Lower leg skin (tissue), 4 donors: ENCODE measurements around the gene HTR3A. TPM values are rescaled to one million over a fixed set of nuclear protein-coding genes. Genes with fewer than 3 reads are reported as not detected.

ENCODE experiments used
- DNase-seq, 2 donors: peaks; one replicate each; pipeline ENCODE4 v3.0.0-alpha.2; 2019; ENCODE audit warnings: low spot score in 2 of 2
- H3K4me3 ChIP-seq: fragments of 200-600 bp; sonication (generic); 2 replicates; pipeline ENCODE4 v1.5.1; 2017; ENCODE audit warnings: mild to moderate bottlenecking, low read depth; ENCODE audit not compliant: poor library complexity, severe bottlenecking
- POLR2A ChIP-seq, 2 donors: fragments of 450-650 bp; IDR thresholded peaks; one replicate each; pipeline ENCODE4 v1.6.1; 2016 to 2017; ENCODE audit warnings: antibody characterized with exemption in 2 of 2, mild to moderate bottlenecking in 1 of 2, moderate library complexity in 1 of 2
- WGBS, 2 donors: methylation state at CpG; one replicate each; pipeline ENCODE4 v1.1.5; 2018; 5-methylcytosine and 5-hydroxymethylcytosine counted together
- intact Hi-C: fragments of 100-400 bp; cut with DNase I; formaldehyde crosslinking; loops from one replicate; pipeline ENCODE4 v1.15.0; 2023; ENCODE audit warnings: low total_unique reads
- total RNA-seq, 4 donors: library from RNA; depleted of rRNA; stranded (reverse); fragments of >200 nt; gene quantifications; one replicate each; pipeline ENCODE4 v1.1.0, GENCODE V29; 2016
- TF ChIP-seq, protein P1 (sequence below), 3 donors: fragments of 450-650 bp; IDR thresholded peaks; one replicate each; pipeline ENCODE4 v1.5.1; 2016; ENCODE audit warnings: antibody characterized with exemption in 3 of 3, mild to moderate bottlenecking in 3 of 3, moderate library complexity in 2 of 3

Gene HTR3A
- total RNA-seq, 4 donors from 2014 or later: 0.15 to 0.55 (median 0.42) TPM; not detected in 1

DNA sequence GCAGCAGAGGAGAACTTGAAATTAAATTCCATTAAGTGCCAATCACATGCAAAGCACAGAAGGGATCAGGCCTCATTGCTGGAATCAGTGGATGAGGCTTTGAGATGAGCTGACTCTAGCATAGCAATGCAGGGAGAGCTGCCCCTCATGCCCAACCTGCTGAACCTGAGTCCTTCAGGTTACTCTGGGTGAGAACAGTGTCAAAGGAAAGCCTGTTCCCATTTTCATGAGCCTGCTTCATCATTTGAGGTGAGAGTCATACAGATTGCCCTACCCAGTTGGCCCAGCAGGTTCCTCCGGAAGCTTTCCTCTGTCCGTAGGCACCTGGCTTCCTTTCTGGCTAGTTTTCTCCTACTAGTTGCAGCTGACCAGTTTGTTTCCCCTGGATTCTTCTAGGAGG is 58.7 kb downstream of the HTR3A start:
- DNase-seq: no peak
- intact Hi-C loops: no loop called here
- 85 to 90% methylated on average over 2 of the region's 2 CpGs for whole genome bisulfite sequencing, 2 donors
- H3K4me3 ChIP-seq: no peak overlapping the region
- TF ChIP-seq POLR2A (IDR thresholded peaks at IDR 0.05): no peak
- TF ChIP-seq, protein P1, sequence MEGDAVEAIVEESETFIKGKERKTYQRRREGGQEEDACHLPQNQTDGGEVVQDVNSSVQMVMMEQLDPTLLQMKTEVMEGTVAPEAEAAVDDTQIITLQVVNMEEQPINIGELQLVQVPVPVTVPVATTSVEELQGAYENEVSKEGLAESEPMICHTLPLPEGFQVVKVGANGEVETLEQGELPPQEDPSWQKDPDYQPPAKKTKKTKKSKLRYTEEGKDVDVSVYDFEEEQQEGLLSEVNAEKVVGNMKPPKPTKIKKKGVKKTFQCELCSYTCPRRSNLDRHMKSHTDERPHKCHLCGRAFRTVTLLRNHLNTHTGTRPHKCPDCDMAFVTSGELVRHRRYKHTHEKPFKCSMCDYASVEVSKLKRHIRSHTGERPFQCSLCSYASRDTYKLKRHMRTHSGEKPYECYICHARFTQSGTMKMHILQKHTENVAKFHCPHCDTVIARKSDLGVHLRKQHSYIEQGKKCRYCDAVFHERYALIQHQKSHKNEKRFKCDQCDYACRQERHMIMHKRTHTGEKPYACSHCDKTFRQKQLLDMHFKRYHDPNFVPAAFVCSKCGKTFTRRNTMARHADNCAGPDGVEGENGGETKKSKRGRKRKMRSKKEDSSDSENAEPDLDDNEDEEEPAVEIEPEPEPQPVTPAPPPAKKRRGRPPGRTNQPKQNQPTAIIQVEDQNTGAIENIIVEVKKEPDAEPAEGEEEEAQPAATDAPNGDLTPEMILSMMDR (IDR thresholded peaks at IDR 0.05): no peak

DNA sequence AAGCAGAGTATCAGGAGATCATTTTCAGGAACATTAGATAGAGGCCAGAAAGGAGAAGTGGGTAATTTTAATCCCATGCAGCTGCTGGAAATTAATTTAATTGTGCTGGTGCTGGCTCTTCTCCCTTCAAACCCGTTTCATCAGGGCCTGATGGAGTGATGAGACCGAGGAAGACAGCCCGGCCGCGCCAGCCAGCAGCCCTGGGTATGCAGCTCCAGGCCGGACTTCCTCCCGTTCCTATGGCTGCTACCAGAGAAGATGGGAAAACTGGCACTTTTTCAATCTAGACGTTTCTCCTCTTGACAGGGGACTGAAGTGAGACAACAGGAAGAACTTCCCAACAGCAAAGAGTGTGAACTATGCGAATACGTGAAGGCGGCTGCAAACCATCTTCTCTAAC is 60.0 kb downstream of the HTR3A start:
- intact Hi-C loops: no loop called here
- no peak for DNase-seq
- H3K4me3 ChIP-seq: no peak overlapping the region
- 88 to 89% methylated on average over 11 of the region's 11 CpGs for WGBS, 2 donors
- no peak for TF ChIP-seq POLR2A (IDR thresholded peaks at IDR 0.05)
- TF ChIP-seq, protein P1 (IDR thresholded peaks at IDR 0.05): no peak

DNA sequence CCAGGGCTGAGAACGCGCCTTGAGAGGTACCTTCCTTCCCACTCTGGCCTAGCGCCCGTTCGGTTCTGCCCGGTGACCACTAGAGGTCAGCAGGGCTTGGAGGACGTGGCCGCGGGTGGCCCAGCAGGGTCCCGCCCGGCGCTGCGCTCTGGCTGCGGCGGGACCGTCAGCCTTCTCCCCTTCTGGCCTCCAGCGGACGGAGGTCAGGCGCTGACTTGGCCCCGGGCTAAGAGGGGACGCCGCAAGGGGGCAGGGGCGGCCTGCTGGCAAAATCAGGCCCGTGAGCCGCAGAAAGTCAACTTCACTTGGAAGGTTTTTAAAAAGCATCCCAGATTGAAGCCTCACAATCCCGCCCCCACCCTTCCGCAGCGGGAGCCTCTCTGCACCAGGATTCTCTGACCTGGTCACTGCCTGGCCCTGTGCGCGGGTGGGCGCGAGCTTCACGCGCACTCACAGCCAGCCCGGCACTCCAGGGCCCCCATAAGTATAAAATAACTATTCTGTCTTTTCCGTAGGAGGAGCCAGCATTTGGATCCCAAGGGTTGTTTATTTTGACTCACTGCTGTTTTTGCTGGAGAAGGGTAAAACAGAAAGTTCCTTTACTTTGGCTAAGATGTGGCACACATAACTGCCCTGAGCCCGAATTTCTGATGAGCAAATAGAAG is 61.4 kb downstream of the HTR3A start:
- TF ChIP-seq, protein P1 (IDR thresholded peaks at IDR 0.05): no peak
- TF ChIP-seq POLR2A (IDR thresholded peaks at IDR 0.05): no peak
- WGBS, 2 donors: 6 to 10% methylated on average over 35 of the region's 37 CpGs
- DNase-seq: peak; percentile 79 to 96
- intact Hi-C loops: no loop called here
- H3K4me3 ChIP-seq: no peak overlapping the region

- WGBS, 2 donors: 90 to 95% methylated on average over 3 of the region's 3 CpGs
- H3K4me3 ChIP-seq: no peak overlapping the region
- TF ChIP-seq POLR2A (IDR thresholded peaks at IDR 0.05): no peak
- TF ChIP-seq, protein P1 (IDR thresholded peaks at IDR 0.05): no peak
- no peak for DNase-seq
- intact Hi-C loops: no loop called here
These were observed 62.0 kb downstream of the HTR3A start for GRCh38 chr11:114036958-114037357.

GRCh38 chr11:114039551-114039950 is 64.6 kb downstream of the HTR3A start:
- intact Hi-C loops: no loop called here

More at GRCh38 chr11:114039551-114039950, 64.6 kb downstream of the HTR3A start:
- DNase-seq: no peak
- 86 to 87% methylated on average over 3 of the region's 3 CpGs for WGBS, 2 donors
- H3K4me3 ChIP-seq: no peak overlapping the region
- TF ChIP-seq POLR2A (IDR thresholded peaks at IDR 0.05): no peak
- TF ChIP-seq, protein P1 (IDR thresholded peaks at IDR 0.05): no peak

Other genes starting within 250 kb of the HTR3A start
- gene ZW10, start 201.4 kb upstream of the HTR3A start, total RNA-seq: 10 to 100 TPM; 24.9 to 30.1 (median 27.9) TPM
- gene CLDN25, start 195.3 kb upstream of the HTR3A start, total RNA-seq: not detected
- gene USP28, start 99.5 kb upstream of the HTR3A start, total RNA-seq: 10 to 100 TPM; 13.0 to 26.8 (median 16.4) TPM
- gene HTR3B, start 70.3 kb upstream of the HTR3A start, total RNA-seq: not detected
- 100 to 1,000 TPM; 167 to 369 (median 233) TPM for gene ZBTB16, start 84.6 kb downstream of the HTR3A start, total RNA-seq